MM.1S (cell line): ENCODE data around the gene GLE1.

Experiments
- DNase-seq: peaks from one replicate; pipeline ENCODE4 v3.0.0-alpha.2; 2015
- H2AFZ ChIP-seq: fragments of 300-600 bp; sonication (generic); 2 replicates; pipeline ENCODE4 v1.6.0; 2016; ENCODE audit warnings: antibody characterized with exemption, low read length
- H3F3A ChIP-seq: fragments of 300-600 bp; sonication (generic); 2 replicates; pipeline ENCODE4 v1.6.1; 2016; ENCODE audit warnings: mild to moderate bottlenecking, antibody characterized with exemption, low read length, moderate library complexity, mixed read lengths; ENCODE audit not compliant: insufficient read depth
- H3K27ac ChIP-seq: fragments of 300-600 bp; sonication (generic); 2 replicates; pipeline ENCODE4 v1.5.1; 2016; ENCODE audit warnings: mild to moderate bottlenecking, low read length
- H3K27me3 ChIP-seq: fragments of 300-600 bp; sonication (generic); replicated peaks from 2 replicates; pipeline ENCODE4 v1.6.0; 2016; ENCODE audit warnings: low read length; ENCODE audit not compliant: insufficient read depth
- H3K36me3 ChIP-seq: fragments of 300-600 bp; sonication (generic); replicated peaks from 2 replicates; pipeline ENCODE4 v1.6.1; 2016; ENCODE audit warnings: mild to moderate bottlenecking, low read length, mixed read lengths; ENCODE audit not compliant: insufficient read depth
- H3K4me1 ChIP-seq: fragments of 300-600 bp; sonication (generic); 2 replicates; pipeline ENCODE4 v1.6.1; 2016; ENCODE audit warnings: low read length, mixed read lengths
- H3K4me2 ChIP-seq: fragments of 300-600 bp; sonication (generic); 2 replicates; pipeline ENCODE4 v1.6.0; 2016; ENCODE audit warnings: low read depth, low read length
- H3K4me3 ChIP-seq: fragments of 300-600 bp; sonication (generic); 2 replicates; pipeline ENCODE4 v1.5.1; 2016; ENCODE audit warnings: low read length, mixed read lengths
- H3K79me2 ChIP-seq: fragments of 300-600 bp; sonication (generic); 2 replicates; pipeline ENCODE4 v1.6.1; 2016; ENCODE audit warnings: mixed run types, low read length, mixed read lengths
- H3K9ac ChIP-seq: fragments of 300-600 bp; sonication (generic); 2 replicates; pipeline ENCODE4 v1.6.1; 2016; ENCODE audit warnings: low read length, mixed read lengths
- H3K9me2 ChIP-seq: fragments of 300-600 bp; sonication (generic); replicated peaks from 2 replicates; pipeline ENCODE4 v1.6.1; 2016; ENCODE audit warnings: mild to moderate bottlenecking, low read length, mixed read lengths; ENCODE audit not compliant: insufficient read depth
- H3K9me3 ChIP-seq: fragments of 300-600 bp; sonication (generic); replicated peaks from 2 replicates; pipeline ENCODE4 v1.6.1; 2016; ENCODE audit warnings: mild to moderate bottlenecking, low read length, mixed read lengths; ENCODE audit not compliant: insufficient read depth
- H4K20me1 ChIP-seq: fragments of 300-600 bp; sonication (generic); 2 replicates; pipeline ENCODE4 v1.6.1; 2016; ENCODE audit warnings: mild to moderate bottlenecking, low read length, moderate library complexity, mixed read lengths; ENCODE audit not compliant: insufficient read depth
- CTCF ChIP-seq: fragments of 300-600 bp; sonication (generic); IDR thresholded peaks from 2 replicates; pipeline ENCODE4 v1.5.1; 2016; ENCODE audit warnings: antibody characterized with exemption, low read length, mixed read lengths
- EZH2 ChIP-seq: fragments of 300-600 bp; sonication (generic); optimal IDR thresholded peaks from 2 replicates; pipeline ENCODE3; 2017; ENCODE audit warnings: low read depth, mild to moderate bottlenecking, antibody characterized with exemption, low read length, mixed read lengths
- EZH2phosphoT487 ChIP-seq: fragments of 300-600 bp; sonication (generic); IDR thresholded peaks from 2 replicates; pipeline ENCODE4 v1.6.1; 2018; ENCODE audit warnings: antibody characterized with exemption, low read length

The GLE1 gene

GRCh38 chr9:128550770-128551656 lies 46.5 kb downstream of the GLE1 start:
- H4K20me1 ChIP-seq, result no peaks in the 10 kb centered on the region
- H3K4me2 ChIP-seq, result peak overlapping the region; percentile 97; the same call in 1 of the 2 replicates
- H3K27ac ChIP-seq, result no peak overlapping the region
- no peak for DNase-seq
- H3K79me2 ChIP-seq, result peaks cover 35% of the 10 kb centered on the region
- peak overlapping the region; percentile 98; the same call in 1 of the 2 replicates for H2AFZ ChIP-seq
- no peaks in the 10 kb centered on the region for H3K9me2 ChIP-seq
- peak overlapping the region; percentile 88; the same call in 1 of the 2 replicates for H3K4me3 ChIP-seq
- H3F3A ChIP-seq, result peaks cover 12% of the 10 kb centered on the region; the same call in 1 of the 2 replicates
- H3K27me3 ChIP-seq, result no peaks in the 10 kb centered on the region
- TF ChIP-seq CTCF (no peak), EZH2 (no peak), EZH2phosphoT487 (no peak)
- peaks cover 23% of the 10 kb centered on the region for H3K4me1 ChIP-seq
- no peak overlapping the region; the same call in 1 of the 2 replicates for H3K9ac ChIP-seq
- no peaks in the 10 kb centered on the region for H3K9me3 ChIP-seq
- no peaks in the 10 kb centered on the region for H3K36me3 ChIP-seq

DNA sequence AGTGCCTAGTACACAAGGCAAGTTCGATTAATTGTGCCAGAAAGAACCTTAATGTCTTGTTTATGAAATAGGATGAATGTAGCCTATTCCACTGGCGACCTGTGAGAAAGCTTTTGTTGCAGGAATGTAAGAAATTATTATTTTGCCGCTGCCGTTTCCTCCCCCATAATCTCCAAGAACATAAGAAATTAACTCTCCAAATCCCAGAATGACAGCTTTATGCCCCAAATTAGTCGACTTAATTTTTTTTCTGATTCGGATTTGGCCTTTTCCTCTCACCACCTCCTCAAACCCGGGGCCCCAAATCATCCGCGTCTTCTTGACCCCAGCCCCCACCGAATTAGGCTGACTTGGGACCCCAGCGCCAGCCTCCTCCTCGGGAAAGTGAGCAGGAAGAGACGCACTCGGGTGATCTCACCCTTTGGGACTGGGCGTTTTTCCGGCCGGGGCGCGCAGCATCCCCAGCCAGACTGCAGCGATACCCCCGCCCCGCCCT lies 47.2 kb downstream of the GLE1 start:
- DNase-seq, result no peak
- Histone ChIP-seq H3K9me3 (no peaks in the 10 kb centered on the region), H3K36me3 (no peaks in the 10 kb centered on the region), H4K20me1 (no peaks in the 10 kb centered on the region), H3F3A (peaks cover 12% of the 10 kb centered on the region; the same call in 1 of the 2 replicates), H3K9me2 (no peaks in the 10 kb centered on the region), H3K4me3 (peak overlapping the region; percentile 88), H3K4me2 (peak overlapping the region; percentile 97; the same call in 1 of the 2 replicates), H3K27ac (peak overlapping the region; percentile 24; the same call in 1 of the 2 replicates), H3K4me1 (peaks cover 23% of the 10 kb centered on the region), H3K79me2 (peaks cover 41% of the 10 kb centered on the region), H3K27me3 (no peaks in the 10 kb centered on the region), H3K9ac (peak overlapping the region; percentile 79), H2AFZ (peak overlapping the region; percentile 98)
- no peak for TF ChIP-seq CTCF
- TF ChIP-seq EZH2, result no peak
- TF ChIP-seq EZH2phosphoT487, result no peak

DNA sequence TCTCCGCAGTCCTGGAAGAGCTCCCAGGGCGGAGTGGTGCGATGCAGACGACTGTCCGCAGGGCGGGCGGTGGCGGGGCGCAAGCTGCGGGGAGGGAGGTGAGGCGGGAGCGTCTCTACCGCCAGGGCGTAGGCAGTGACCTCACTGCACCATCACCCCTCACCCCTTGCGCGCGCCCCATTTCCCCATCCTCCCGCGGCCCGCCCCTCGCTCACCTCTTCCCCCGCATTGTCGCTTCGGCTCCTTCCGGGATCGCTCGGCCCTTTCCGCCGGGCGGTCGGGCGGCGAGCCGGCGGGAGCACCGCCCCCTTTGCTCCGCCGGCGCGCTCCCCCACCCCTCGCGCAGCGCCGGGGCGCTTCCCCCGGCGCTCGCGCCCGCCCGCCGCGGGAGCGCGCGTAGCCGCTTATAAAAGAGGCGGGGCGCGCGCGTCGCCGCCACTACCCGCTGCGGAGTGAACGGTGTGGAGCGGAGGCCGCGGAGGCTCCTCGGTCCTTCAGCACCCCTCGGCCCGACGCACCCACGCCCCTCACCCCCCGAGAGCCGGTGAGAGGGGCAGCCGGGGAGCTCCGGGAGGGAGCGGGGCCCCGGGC lies 47.7 kb downstream of the GLE1 start, which contains the start of gene SPTAN1:
TSS of gene SPTAN1 (plus strand) at position 435 of the 591 bp plus-strand sequence. CDS start 14,154 bp downstream, outside the sequence.
- H3K9ac ChIP-seq, result peak within 1 kb of the TSS; percentile 79
- peak within 1 kb of the TSS; percentile 88 for H3K4me3 ChIP-seq
- no peaks in the 10 kb centered on the region for H4K20me1 ChIP-seq
- H3K79me2 ChIP-seq, result peaks cover 47% of the 10 kb centered on the region
- peak within 1 kb of the TSS; percentile 24; the same call in 1 of the 2 replicates for H3K27ac ChIP-seq
- TF ChIP-seq EZH2, result no peak
- no peak for TF ChIP-seq CTCF
- no peak for TF ChIP-seq EZH2phosphoT487
- H3K4me2 ChIP-seq, result peak within 1 kb of the TSS; percentile 97
- peaks cover 23% of the 10 kb centered on the region for H3K4me1 ChIP-seq
- H3K27me3 ChIP-seq, result no peaks in the 10 kb centered on the region
- peak within 1 kb of the TSS; percentile 98 for H2AFZ ChIP-seq
- H3K36me3 ChIP-seq, result no peaks in the 10 kb centered on the region
- H3F3A ChIP-seq, result peaks cover 12% of the 10 kb centered on the region; the same call in 1 of the 2 replicates
- peak; percentile 90 for DNase-seq
- no peaks in the 10 kb centered on the region for H3K9me3 ChIP-seq
- H3K9me2 ChIP-seq, result no peaks in the 10 kb centered on the region
